OCI-LY7 (cell line): ENCODE data around the gene HSD17B1. TPM values are rescaled to one million over a fixed set of nuclear protein-coding genes. Genes with fewer than 3 reads are reported as not detected.
A peak's percentile ranks its signal among the peaks of the same experiment; 100 is the strongest.

ENCODE experiments used
- BruUV-seq: library from RNA; stranded (reverse); fragments of 400-500 nt; replicated peaks from 2 replicates; lab custom pipeline; 2021; lab: Mats Ljungman, UMichigan
- CTCF ChIA-PET: fragments of 300-600 bp; sonication (Branson Sonifier 250); formaldehyde crosslinking; loops from one replicate; lab custom pipeline; 2022; ENCODE audit warnings: antibody characterized with exemption; ENCODE audit not compliant: unreplicated experiment; lab: Charles Lee
- POLR2A ChIA-PET: fragments of 300-600 bp; sonication (Branson Sonifier 250); formaldehyde crosslinking; loops from one replicate; lab custom pipeline; 2022; ENCODE audit warnings: antibody characterized with exemption; lab: Charles Lee
- DNase-seq: peaks from one replicate; pipeline ENCODE4 v3.0.0-alpha.2; 2015; ENCODE audit warnings: low spot score
- H2AFZ ChIP-seq: fragments of 200-600 bp; sonication (generic), shearing (Covaris generic); 2 replicates; pipeline ENCODE4 v1.6.1; 2014; ENCODE audit warnings: mild to moderate bottlenecking, antibody characterized with exemption, low read length, moderate library complexity
- H3K27ac ChIP-seq: fragments of 200-600 bp; sonication (generic); 2 replicates; pipeline ENCODE4 v1.5.1; 2014; ENCODE audit warnings: mixed run types, low read depth, mild to moderate bottlenecking, moderate library complexity, low read length, inconsistent platforms; ENCODE audit not compliant: poor library complexity, severe bottlenecking
- H3K36me3 ChIP-seq: fragments of 200-600 bp; sonication (generic); 2 replicates; pipeline ENCODE4 v1.6.1; 2014; ENCODE audit warnings: mild to moderate bottlenecking, antibody characterized with exemption, low read length, moderate library complexity, mixed read lengths; ENCODE audit not compliant: insufficient read depth
- H3K4me1 ChIP-seq: fragments of 200-600 bp; sonication (generic); 2 replicates; pipeline ENCODE4 v1.5.1; 2014; ENCODE audit warnings: mild to moderate bottlenecking, low read length; ENCODE audit not compliant: insufficient read depth, poor library complexity, severe bottlenecking
- H3K4me2 ChIP-seq: fragments of 200-600 bp; sonication (generic); 2 replicates; pipeline ENCODE4 v1.6.1; 2014; ENCODE audit warnings: mild to moderate bottlenecking, low read length
- H3K4me3 ChIP-seq: fragments of 200-600 bp; sonication (generic); 2 replicates; pipeline ENCODE4 v1.5.1; 2014; ENCODE audit warnings: mild to moderate bottlenecking, low read depth, low read length; ENCODE audit not compliant: poor library complexity, severe bottlenecking
- H3K79me2 ChIP-seq: fragments of 200-600 bp; sonication (generic); 2 replicates; pipeline ENCODE4 v1.6.1; 2016; ENCODE audit warnings: low read depth, mild to moderate bottlenecking, low read length, moderate library complexity, mixed read lengths; ENCODE audit not compliant: insufficient read depth
- H3K9me2 ChIP-seq: fragments of 200-600 bp; sonication (generic); 2 replicates; pipeline ENCODE4 v1.6.1; 2016; ENCODE audit warnings: mild to moderate bottlenecking, low read length, mixed read lengths; ENCODE audit not compliant: insufficient read depth
- H3K9me3 ChIP-seq: fragments of 200-600 bp; sonication (generic); 2 replicates; pipeline ENCODE4 v1.6.1; 2014; ENCODE audit warnings: mild to moderate bottlenecking, mixed run types, low read length, mixed read lengths
- H4K20me1 ChIP-seq: fragments of 200-600 bp; sonication (generic); 2 replicates; pipeline ENCODE4 v1.6.1; 2014; ENCODE audit warnings: mild to moderate bottlenecking, antibody characterized with exemption, low read length, moderate library complexity, mixed read lengths; ENCODE audit not compliant: insufficient read depth
- CTCF ChIP-seq: fragments of 200-600 bp; sonication (generic); conservative IDR thresholded peaks from 2 replicates; pipeline ENCODE4 v1.5.1; 2014; ENCODE audit warnings: mild to moderate bottlenecking, antibody characterized with exemption, low read length, moderate library complexity, mixed read lengths
- EZH2phosphoT487 ChIP-seq: fragments of 200-600 bp; sonication (generic); IDR thresholded peaks from 2 replicates; pipeline ENCODE4 v1.6.1; 2018; ENCODE audit warnings: low read depth, borderline replicate concordance, mild to moderate bottlenecking, mixed run types, antibody characterized with exemption, low read length, moderate library complexity, mixed read lengths
- intact Hi-C: fragments of 100-400 bp; cut with micrococcal nuclease; formaldehyde crosslinking; loops from one replicate; pipeline ENCODE4 v1.10.0; 2022; ENCODE audit not compliant: unreplicated experiment
- total RNA-seq, 2 experiments: library from RNA; depleted of rRNA in 1 of 2; stranded (reverse); fragments of >200 nt in 1 of 2; shearing (Covaris generic) in 1 of 2; gene quantifications; 2 replicates each; pipeline ENCODE4 v1.2.3, GENCODE V29; 2014 to 2022

HSD17B1 gene
- total RNA-seq, 2 experiments from 2014 or later: 2.2 to 2.5 TPM

DNA sequence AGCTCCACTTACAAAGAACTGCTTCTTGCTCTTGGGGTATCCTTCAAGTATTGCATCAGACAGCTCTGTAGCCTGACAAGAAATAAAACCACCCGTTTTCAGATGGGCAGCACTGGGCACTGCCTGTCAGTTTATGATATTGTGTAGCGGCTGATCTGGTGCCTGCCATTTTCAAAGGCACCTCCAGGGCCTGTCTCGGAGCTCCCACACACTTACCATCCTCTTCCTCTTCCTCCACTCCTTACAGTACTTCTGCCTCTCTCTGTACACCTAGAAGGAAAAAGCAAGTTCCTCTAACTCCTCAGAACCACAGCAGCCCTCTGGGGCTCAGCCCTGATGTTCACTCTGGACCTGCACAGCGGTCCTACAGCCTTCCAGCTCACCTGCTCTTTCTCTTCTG, 20.4 kb downstream of the HSD17B1 start:
- no peak overlapping the region for H3K4me3 ChIP-seq
- TF ChIP-seq CTCF: no peak
- no peak for TF ChIP-seq EZH2phosphoT487
- H3K4me2 ChIP-seq: no peak overlapping the region
- no peaks in the 10 kb centered on the region for H3K9me3 ChIP-seq
- H2AFZ ChIP-seq: no peak overlapping the region
- peaks cover 4% of the 10 kb centered on the region; the same call in 1 of the 2 replicates for H4K20me1 ChIP-seq
- DNase-seq: no peak
- CTCF ChIA-PET: no interaction called here
- POLR2A ChIA-PET: no interaction called here
- peaks cover 27% of the 10 kb centered on the region for H3K79me2 ChIP-seq
- no TSS peak for BruUV-seq
- H3K9me2 ChIP-seq: no peaks in the 10 kb centered on the region
- intact Hi-C loops: loop anchor here (10.0 kb wide), 1 partner anchor 252 kb away; the partner anchor contains the start of gene BECN1
- H3K4me1 ChIP-seq: peaks cover 26% of the 10 kb centered on the region
- H3K27ac ChIP-seq: no peak overlapping the region
- peaks cover 89% of the 10 kb centered on the region for H3K36me3 ChIP-seq

GRCh38 chr17:42574463-42574862, 21.7 kb downstream of the HSD17B1 start:
- H3K9me2 ChIP-seq: no peaks in the 10 kb centered on the region
- no TSS peak for BruUV-seq
- H3K4me1 ChIP-seq: peaks cover 33% of the 10 kb centered on the region
- POLR2A ChIA-PET: interaction anchor here (0.6 kb wide), 1 partner anchor 30 kb away, joined by 3 read pairs; no protein-coding TSS in a partner anchor
- H3K4me2 ChIP-seq: no peak overlapping the region
- H3K4me3 ChIP-seq: no peak overlapping the region
- H3K36me3 ChIP-seq: peaks cover 80% of the 10 kb centered on the region
- no peak overlapping the region for H2AFZ ChIP-seq
- peaks cover 21% of the 10 kb centered on the region for H3K79me2 ChIP-seq
- H3K27ac ChIP-seq: no peak overlapping the region
- intact Hi-C loops: loop anchor here (10.0 kb wide), 1 partner anchor 250 kb away; the partner anchor contains the start of gene BECN1
- DNase-seq: no peak
- CTCF ChIA-PET: interaction anchor here (0.6 kb wide), 1 partner anchor 37 kb away, joined by 3 read pairs; no protein-coding TSS in a partner anchor
- H4K20me1 ChIP-seq: peaks cover 4% of the 10 kb centered on the region; the same call in 1 of the 2 replicates
- no peaks in the 10 kb centered on the region for H3K9me3 ChIP-seq
- no peak for TF ChIP-seq EZH2phosphoT487
- no peak for TF ChIP-seq CTCF

- Histone ChIP-seq H3K9me3 (no peaks in the 10 kb centered on the region), H4K20me1 (peaks cover 4% of the 10 kb centered on the region; the same call in 1 of the 2 replicates), H3K4me1 (peaks cover 48% of the 10 kb centered on the region), H3K4me3 (peak overlapping the region; percentile 84), H3K9me2 (no peaks in the 10 kb centered on the region), H3K27ac (peak overlapping the region; percentile 93), H3K4me2 (peak overlapping the region; percentile 97), H3K79me2 (peaks cover 21% of the 10 kb centered on the region), H3K36me3 (peaks cover 78% of the 10 kb centered on the region), H2AFZ (peak overlapping the region; percentile 10; the same call in 1 of the 2 replicates)
- DNase-seq: peak; percentile 39
- intact Hi-C loops: loop anchor here (2.0 to 10.0 kb wide), 2 partner anchors 28 to 248 kb away; partner anchors contain the start of gene BECN1
- no TSS peak for BruUV-seq
- no peak for TF ChIP-seq CTCF
- no peak for TF ChIP-seq EZH2phosphoT487
- ChIA-PET POLR2A (interaction anchor here (0.9 to 2.8 kb wide), 6 partner anchors 11 to 162 kb away, joined by 4 to 12 read pairs (median 6); partner anchors contain the start of genes RETREG3 and TUBG1), CTCF (interaction anchor here (1.5 to 2.3 kb wide), 2 partner anchors 10 to 104 kb away, joined by 8 to 9 read pairs; partner anchors contain the start of genes CCR10 and MLX)
These were observed 24.4 kb downstream of the HSD17B1 start for GRCh38 chr17:42577140-42577531.
